ENCODE results near the gene SLC8A3.

DNA sequence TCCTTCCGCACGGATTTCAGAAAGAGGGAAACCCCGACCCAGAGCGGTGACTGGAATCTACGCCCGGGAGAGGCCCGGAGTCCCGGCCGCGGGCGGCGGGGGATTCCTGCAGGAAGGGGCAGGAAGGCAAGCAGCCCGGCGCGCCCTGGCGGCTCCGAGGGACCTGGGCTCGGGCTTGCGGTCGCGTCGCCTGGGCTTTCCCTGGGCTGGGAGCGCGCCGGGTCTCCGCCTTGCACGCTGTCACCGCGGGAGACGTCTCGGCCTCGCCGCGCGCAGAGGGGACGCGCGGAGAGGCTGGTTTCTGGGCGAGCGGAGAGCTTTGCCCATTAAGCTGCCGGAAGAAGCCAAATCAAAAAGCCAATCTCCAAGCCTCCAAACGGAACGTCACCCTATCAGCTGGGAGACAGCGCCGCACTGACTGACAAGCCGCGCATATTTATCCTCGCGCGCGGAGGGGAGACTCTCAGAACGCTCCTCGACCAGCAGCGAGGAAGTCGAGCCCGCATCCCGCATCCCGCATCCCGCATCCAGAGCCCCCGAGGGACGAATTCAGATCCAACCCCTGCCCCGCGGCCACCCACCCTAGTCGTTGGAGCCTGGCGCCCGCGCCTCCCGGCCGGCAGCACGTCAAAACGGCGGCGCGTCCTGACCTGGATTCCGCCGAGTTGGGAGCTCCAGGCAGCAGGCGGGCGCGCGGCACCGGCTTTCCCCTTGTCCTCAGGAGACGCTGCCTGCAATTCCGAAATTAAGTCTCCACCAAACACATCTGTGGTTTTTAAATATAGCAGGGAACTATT, at the start of gene SLC8A3:
- TF ChIP-seq, protein P1, sequence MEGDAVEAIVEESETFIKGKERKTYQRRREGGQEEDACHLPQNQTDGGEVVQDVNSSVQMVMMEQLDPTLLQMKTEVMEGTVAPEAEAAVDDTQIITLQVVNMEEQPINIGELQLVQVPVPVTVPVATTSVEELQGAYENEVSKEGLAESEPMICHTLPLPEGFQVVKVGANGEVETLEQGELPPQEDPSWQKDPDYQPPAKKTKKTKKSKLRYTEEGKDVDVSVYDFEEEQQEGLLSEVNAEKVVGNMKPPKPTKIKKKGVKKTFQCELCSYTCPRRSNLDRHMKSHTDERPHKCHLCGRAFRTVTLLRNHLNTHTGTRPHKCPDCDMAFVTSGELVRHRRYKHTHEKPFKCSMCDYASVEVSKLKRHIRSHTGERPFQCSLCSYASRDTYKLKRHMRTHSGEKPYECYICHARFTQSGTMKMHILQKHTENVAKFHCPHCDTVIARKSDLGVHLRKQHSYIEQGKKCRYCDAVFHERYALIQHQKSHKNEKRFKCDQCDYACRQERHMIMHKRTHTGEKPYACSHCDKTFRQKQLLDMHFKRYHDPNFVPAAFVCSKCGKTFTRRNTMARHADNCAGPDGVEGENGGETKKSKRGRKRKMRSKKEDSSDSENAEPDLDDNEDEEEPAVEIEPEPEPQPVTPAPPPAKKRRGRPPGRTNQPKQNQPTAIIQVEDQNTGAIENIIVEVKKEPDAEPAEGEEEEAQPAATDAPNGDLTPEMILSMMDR (conservative IDR thresholded peaks at IDR 0.05; ENCODE audit: low read length), result no peak
- TF ChIP-seq EZH2phosphoT487 (IDR thresholded peaks at IDR 0.05; ENCODE audit: borderline replicate concordance, low read depth, low read length), result no peak
